Gastrocnemius medialis (tissue), 4 donors: ENCODE results near the gene PROM1.

ENCODE experiments used
- CTCF ChIP-seq, 5 experiments: fragments of 450-650 bp in 3 of 5; fragments of 200-600 bp in 2 of 5; sonication (generic) in 2 of 5; IDR thresholded peaks in 4 of 5; conservative IDR thresholded peaks in 1 of 5; 1 replicate in 4 of 5; 2 replicates in 1 of 5; pipeline ENCODE4 v1.5.1; 2016 to 2019; ENCODE audit warnings: antibody characterized with exemption in 5 of 5, mild to moderate bottlenecking in 3 of 5, moderate library complexity in 3 of 5
- POLR2A ChIP-seq, 2 donors: fragments of 450-650 bp; IDR thresholded peaks; one replicate each; pipeline ENCODE4 v1.6.1; 2017; ENCODE audit warnings: antibody characterized with exemption in 2 of 2, mild to moderate bottlenecking in 2 of 2, moderate library complexity in 2 of 2

- TF ChIP-seq POLR2A (IDR thresholded peaks at IDR 0.05) = no peak
- TF ChIP-seq CTCF (IDR thresholded peaks at IDR 0.05 in 4 of 5, conservative IDR thresholded peaks at IDR 0.05 in 1 of 5) = no peak
Measured at GRCh38 chr4:16070203-16070602, 13.6 kb downstream of the PROM1 start.
